Iris pigment epithelial cell (primary cell): ENCODE measurements around the gene SH3RF3.
"Not testable (repeated sequence)": the region's sequence is repeated elsewhere in the genome, so short reads cannot be mapped to it uniquely, and the experiment has no call there.

ENCODE experiments used
- DNase-seq: peaks from one replicate; pipeline ENCODE4 v3.0.0-alpha.2; 2011; ENCODE audit warnings: low read depth

Gene SH3RF3

GRCh38 chr2:109220860-109221259, 91.9 kb downstream of the SH3RF3 start:
- DNase-seq, result no peak

- DNase-seq, result not testable (repeated sequence)
Observed at GRCh38 chr2:109221316-109221715, 92.3 kb downstream of the SH3RF3 start.

- DNase-seq, result no peak
Observed at GRCh38 chr2:109222422-109222821, 93.4 kb downstream of the SH3RF3 start.

GRCh38 chr2:109222825-109223471, 93.9 kb downstream of the SH3RF3 start:
- no peak for DNase-seq

GRCh38 chr2:109223490-109223889, 94.5 kb downstream of the SH3RF3 start:
- no peak for DNase-seq

- not testable (repeated sequence) for DNase-seq
Observed at GRCh38 chr2:109224341-109224740, 95.3 kb downstream of the SH3RF3 start.

- DNase-seq, result no peak
Observed at GRCh38 chr2:109225170-109225782, 96.3 kb downstream of the SH3RF3 start.

- no peak for DNase-seq
Observed at GRCh38 chr2:109226128-109226527, 97.1 kb downstream of the SH3RF3 start.

- DNase-seq, result no peak
Observed at GRCh38 chr2:109226622-109227021, 97.6 kb downstream of the SH3RF3 start.

- no peak for DNase-seq
Observed at GRCh38 chr2:109229094-109229675, 100.2 kb downstream of the SH3RF3 start.

GRCh38 chr2:109230941-109231420, 102.0 kb downstream of the SH3RF3 start:
- no peak for DNase-seq

GRCh38 chr2:109231428-109231827, 102.4 kb downstream of the SH3RF3 start:
- no peak for DNase-seq

- DNase-seq, result no peak
Observed at GRCh38 chr2:109231996-109232705, 103.1 kb downstream of the SH3RF3 start.

GRCh38 chr2:109232909-109233308, 103.9 kb downstream of the SH3RF3 start:
- DNase-seq, result no peak

- no peak for DNase-seq
Observed at GRCh38 chr2:109233643-109234042, 104.6 kb downstream of the SH3RF3 start.

GRCh38 chr2:109234355-109234754, 105.3 kb downstream of the SH3RF3 start:
- DNase-seq, result no peak

- no peak for DNase-seq
Observed at GRCh38 chr2:109236147-109236546, 107.1 kb downstream of the SH3RF3 start.

GRCh38 chr2:109237792-109238191, 108.8 kb downstream of the SH3RF3 start:
- DNase-seq, result no peak

GRCh38 chr2:109238580-109238979, 109.6 kb downstream of the SH3RF3 start:
- peak; percentile 98 for DNase-seq

GRCh38 chr2:109239720-109240119, 110.7 kb downstream of the SH3RF3 start:
- DNase-seq, result peak; percentile 86

- DNase-seq, result no peak
Observed at GRCh38 chr2:109242210-109242653, 113.2 kb downstream of the SH3RF3 start.

- peak; percentile 85 for DNase-seq
Observed at GRCh38 chr2:109242654-109243331, 113.8 kb downstream of the SH3RF3 start.
